SU-DHL-6 (cell line): ENCODE results near the gene SCGB1C2.

Experiments used
- EZH2phosphoT487 ChIP-seq: fragments of 200-600 bp; sonication (generic), shearing (Covaris generic); conservative IDR thresholded peaks from 2 replicates; pipeline ENCODE4 v1.6.1; 2018; ENCODE audit warnings: mild to moderate bottlenecking, antibody characterized with exemption, low read length, moderate library complexity, mixed read lengths
- TF ChIP-seq, protein P1 (sequence below): fragments of 200-600 bp; sonication (generic); IDR thresholded peaks from one replicate; pipeline ENCODE4 v1.5.1; 2017; ENCODE audit warnings: antibody characterized with exemption, mild to moderate bottlenecking, low read length, moderate library complexity; ENCODE audit not compliant: insufficient read depth, poor library complexity, severe bottlenecking

DNA sequence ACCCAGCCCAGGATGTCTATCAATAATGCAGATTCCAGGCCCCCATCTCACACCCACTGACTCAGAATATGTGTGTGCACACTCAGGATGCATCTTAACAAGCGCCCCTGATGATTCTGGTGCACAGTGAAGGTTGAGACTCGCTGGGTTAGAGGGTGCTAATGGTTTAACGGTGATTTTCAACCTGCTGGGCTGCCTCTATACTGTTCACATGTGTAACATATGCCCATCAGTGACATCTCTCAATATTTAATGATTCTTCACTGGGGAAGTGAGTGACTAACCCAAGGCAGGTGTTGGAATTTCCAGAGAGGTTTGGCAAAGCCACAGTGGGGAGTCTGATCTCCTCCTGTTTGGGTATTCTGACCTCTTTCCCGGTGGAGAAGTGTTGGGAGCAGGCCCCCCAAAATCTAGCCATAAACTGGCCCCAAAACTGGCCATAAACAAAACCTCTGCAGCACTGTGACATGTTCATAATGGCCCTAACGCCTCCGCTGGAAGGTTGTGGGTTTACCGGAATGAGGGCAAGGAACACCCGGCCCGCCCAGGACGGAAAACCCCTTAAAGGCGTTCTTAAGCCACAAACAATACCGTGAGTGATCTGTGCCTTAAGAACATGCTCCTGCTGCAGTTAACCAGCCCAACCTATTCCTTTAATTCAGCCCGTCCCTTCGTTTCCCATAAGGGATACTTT lies 48.2 kb downstream of the SCGB1C2 start:
- TF ChIP-seq, protein P1, sequence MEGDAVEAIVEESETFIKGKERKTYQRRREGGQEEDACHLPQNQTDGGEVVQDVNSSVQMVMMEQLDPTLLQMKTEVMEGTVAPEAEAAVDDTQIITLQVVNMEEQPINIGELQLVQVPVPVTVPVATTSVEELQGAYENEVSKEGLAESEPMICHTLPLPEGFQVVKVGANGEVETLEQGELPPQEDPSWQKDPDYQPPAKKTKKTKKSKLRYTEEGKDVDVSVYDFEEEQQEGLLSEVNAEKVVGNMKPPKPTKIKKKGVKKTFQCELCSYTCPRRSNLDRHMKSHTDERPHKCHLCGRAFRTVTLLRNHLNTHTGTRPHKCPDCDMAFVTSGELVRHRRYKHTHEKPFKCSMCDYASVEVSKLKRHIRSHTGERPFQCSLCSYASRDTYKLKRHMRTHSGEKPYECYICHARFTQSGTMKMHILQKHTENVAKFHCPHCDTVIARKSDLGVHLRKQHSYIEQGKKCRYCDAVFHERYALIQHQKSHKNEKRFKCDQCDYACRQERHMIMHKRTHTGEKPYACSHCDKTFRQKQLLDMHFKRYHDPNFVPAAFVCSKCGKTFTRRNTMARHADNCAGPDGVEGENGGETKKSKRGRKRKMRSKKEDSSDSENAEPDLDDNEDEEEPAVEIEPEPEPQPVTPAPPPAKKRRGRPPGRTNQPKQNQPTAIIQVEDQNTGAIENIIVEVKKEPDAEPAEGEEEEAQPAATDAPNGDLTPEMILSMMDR, result no peak
- TF ChIP-seq EZH2phosphoT487, result no peak
